Neural cell (in vitro differentiated cells): ENCODE results near the gene USP25. TPM values are rescaled to one million over a fixed set of nuclear protein-coding genes. Genes with fewer than 3 reads are reported as not detected.

Experiments used
- H2AFZ ChIP-seq: fragments of 200-600, 300-800 bp; sonication (generic), shearing (Covaris generic); 2 replicates; pipeline ENCODE4 v1.6.0; 2014; ENCODE audit warnings: low read depth, mild to moderate bottlenecking, antibody characterized with exemption, low read length, moderate library complexity
- H3F3A ChIP-seq: fragments of 200-600 bp; shearing (Covaris generic); 2 replicates; pipeline ENCODE4 v1.6.1; 2016; ENCODE audit warnings: mild to moderate bottlenecking, moderate library complexity, mixed read lengths, antibody characterized with exemption, low read length; ENCODE audit not compliant: insufficient read depth, poor library complexity, severe bottlenecking
- H3K27ac ChIP-seq: fragments of 200-600, 300-800 bp; sonication (generic), shearing (Covaris generic); 2 replicates; pipeline ENCODE4 v1.5.1; 2014; ENCODE audit warnings: mild to moderate bottlenecking, low read length, moderate library complexity
- H3K27me3 ChIP-seq: fragments of 300-800, 200-600 bp; sonication (generic), shearing (Covaris generic); 2 replicates; pipeline ENCODE4 v1.6.0; 2014; ENCODE audit warnings: mild to moderate bottlenecking, low read depth, low read length, moderate library complexity; ENCODE audit not compliant: insufficient read depth
- H3K36me3 ChIP-seq: fragments of 300-800, 200-600 bp; sonication (generic), shearing (Covaris generic); 2 replicates; pipeline ENCODE4 v1.5.1; 2014; ENCODE audit warnings: mild to moderate bottlenecking, antibody characterized with exemption, low read length, moderate library complexity; ENCODE audit not compliant: insufficient read depth
- H3K4me2 ChIP-seq: fragments of 300-800, 200-600 bp; sonication (generic), shearing (Covaris generic); 2 replicates; pipeline ENCODE4 v1.6.0; 2014; ENCODE audit warnings: mild to moderate bottlenecking, low read length
- H3K4me3 ChIP-seq: fragments of 300-800, 200-600 bp; sonication (generic), shearing (Covaris generic); 2 replicates; pipeline ENCODE4 v1.5.1; 2014; ENCODE audit warnings: mild to moderate bottlenecking, low read length, moderate library complexity
- H3K79me2 ChIP-seq: fragments of 200-600 bp; shearing (Covaris generic); replicated peaks from 2 replicates; pipeline ENCODE4 v1.6.0; 2014; ENCODE audit warnings: mild to moderate bottlenecking, low read length, moderate library complexity; ENCODE audit not compliant: insufficient read depth
- H3K9ac ChIP-seq: fragments of 300-800, 200-600 bp; sonication (generic), shearing (Covaris generic); 2 replicates; pipeline ENCODE4 v1.6.1; 2016; ENCODE audit warnings: mild to moderate bottlenecking, low read length, mixed read lengths
- H3K9me2 ChIP-seq: fragments of 200-600 bp; shearing (Covaris generic); 2 replicates; pipeline ENCODE4 v1.6.1; 2016; ENCODE audit warnings: mild to moderate bottlenecking, low read length, mixed read lengths; ENCODE audit not compliant: insufficient read depth
- H3K9me3 ChIP-seq: fragments of 200-600, 300-800 bp; sonication (generic), shearing (Covaris generic); 2 replicates; pipeline ENCODE4 v1.6.1; 2016; ENCODE audit warnings: mild to moderate bottlenecking, mixed run types, low read length, moderate library complexity, mixed read lengths
- H4K20me1 ChIP-seq: fragments of 200-600 bp; shearing (Covaris generic); 2 replicates; pipeline ENCODE4 v1.6.1; 2016; ENCODE audit warnings: mild to moderate bottlenecking, mixed run types; ENCODE audit not compliant: insufficient read depth
- EP300 ChIP-seq: fragments of 450-650 bp; conservative IDR thresholded peaks from 2 replicates; pipeline ENCODE4 v1.6.1; 2014; ENCODE audit warnings: antibody characterized with exemption, mild to moderate bottlenecking, moderate library complexity; ENCODE audit not compliant: poor library complexity, severe bottlenecking
- EZH2 ChIP-seq: fragments of 200-600, 300-800 bp; shearing (Covaris generic), sonication (generic); IDR thresholded peaks from 2 replicates; pipeline ENCODE4 v1.6.1; 2014; ENCODE audit warnings: antibody characterized with exemption, low read length, borderline replicate concordance, mild to moderate bottlenecking; ENCODE audit not compliant: insufficient read depth, poor library complexity, severe bottlenecking
- MXI1 ChIP-seq: fragments of 450-650 bp; conservative IDR thresholded peaks from 2 replicates; pipeline ENCODE4 v1.6.1; 2014; ENCODE audit warnings: antibody characterized with exemption, mild to moderate bottlenecking; ENCODE audit not compliant: poor library complexity, severe bottlenecking
- POLR2AphosphoS5 ChIP-seq: IDR thresholded peaks from 2 replicates; pipeline ENCODE4 v1.6.1; 2012
- RAD21 ChIP-seq: fragments of 450-650 bp; conservative IDR thresholded peaks from 2 replicates; pipeline ENCODE4 v1.6.1; 2014; ENCODE audit warnings: antibody characterized with exemption, mild to moderate bottlenecking, moderate library complexity
- SMC3 ChIP-seq: fragments of 450-650 bp; conservative IDR thresholded peaks from 2 replicates; pipeline ENCODE4 v1.6.1; 2014; ENCODE audit warnings: antibody characterized with exemption, mild to moderate bottlenecking, moderate library complexity; ENCODE audit not compliant: poor library complexity
- TAF1 ChIP-seq: IDR thresholded peaks from 2 replicates; pipeline ENCODE4 v1.6.1; 2012; ENCODE audit warnings: low read depth
- polyA plus RNA-seq: library from polyadenylated mRNA; depleted of rRNA; stranded (reverse); fragments of >200 nt; gene quantifications from 2 replicates; pipeline ENCODE4 v1.2.3, GENCODE V29; 2014
- TF ChIP-seq, protein P1 (sequence below): fragments of 450-650 bp; IDR thresholded peaks from 2 replicates; pipeline ENCODE4 v1.5.1; 2014; ENCODE audit warnings: antibody characterized with exemption, mild to moderate bottlenecking, moderate library complexity; ENCODE audit not compliant: poor library complexity, severe bottlenecking
- TF ChIP-seq, protein P2 (sequence below): IDR thresholded peaks from 2 replicates; pipeline ENCODE4 v1.6.1; 2012; ENCODE audit warnings: borderline replicate concordance

USP25 gene
- polyA plus RNA-seq, 1 donor from 2014 or later, result 19.2 TPM

DNA sequence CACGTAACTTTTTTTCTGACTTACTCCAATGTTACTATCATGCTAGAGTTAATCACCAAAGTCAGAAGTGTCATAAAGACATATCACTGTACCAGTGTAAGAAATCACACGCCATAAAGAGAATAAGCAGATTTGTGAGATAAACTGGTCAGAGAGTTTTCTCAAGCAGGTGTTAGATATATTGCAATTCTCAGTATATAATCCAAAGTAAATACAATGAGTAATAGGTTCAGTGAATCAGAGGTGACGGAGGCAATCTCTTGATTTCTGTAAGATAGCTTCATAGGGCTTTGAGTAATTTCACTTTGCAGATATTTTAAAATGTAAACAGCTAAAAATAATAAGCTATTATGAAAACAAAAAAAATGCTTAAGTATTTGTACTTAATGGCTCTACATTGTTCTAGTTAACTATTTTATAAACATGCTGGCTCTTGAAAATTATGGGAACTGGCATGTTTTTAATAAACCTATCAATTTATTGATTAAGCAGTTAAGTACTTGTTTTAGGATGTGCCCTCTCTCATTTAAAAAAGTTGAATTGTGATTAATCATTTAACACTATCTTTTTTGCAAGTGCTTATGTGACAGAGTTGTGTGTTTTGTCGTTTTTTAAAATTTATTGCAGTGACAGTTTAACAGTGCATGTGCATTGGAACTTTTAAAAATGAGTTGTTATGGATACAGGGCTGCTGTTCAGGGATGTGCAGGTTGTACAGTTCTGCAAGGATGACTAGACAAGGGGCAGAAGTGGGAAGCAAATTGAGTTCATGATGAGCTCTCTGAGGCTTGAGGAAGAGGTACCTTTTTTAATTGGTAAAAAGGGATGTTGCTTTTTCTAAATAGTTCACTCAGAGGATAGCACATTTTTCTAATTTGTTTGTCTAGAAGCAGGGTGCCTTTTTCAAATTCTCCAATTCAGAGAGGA, 119.1 kb downstream of the USP25 start:
- no peaks in the 10 kb centered on the region for H3K79me2 ChIP-seq
- TF ChIP-seq EP300 (no peak), POLR2AphosphoS5 (no peak), RAD21 (no peak)
- TF ChIP-seq, protein P1, sequence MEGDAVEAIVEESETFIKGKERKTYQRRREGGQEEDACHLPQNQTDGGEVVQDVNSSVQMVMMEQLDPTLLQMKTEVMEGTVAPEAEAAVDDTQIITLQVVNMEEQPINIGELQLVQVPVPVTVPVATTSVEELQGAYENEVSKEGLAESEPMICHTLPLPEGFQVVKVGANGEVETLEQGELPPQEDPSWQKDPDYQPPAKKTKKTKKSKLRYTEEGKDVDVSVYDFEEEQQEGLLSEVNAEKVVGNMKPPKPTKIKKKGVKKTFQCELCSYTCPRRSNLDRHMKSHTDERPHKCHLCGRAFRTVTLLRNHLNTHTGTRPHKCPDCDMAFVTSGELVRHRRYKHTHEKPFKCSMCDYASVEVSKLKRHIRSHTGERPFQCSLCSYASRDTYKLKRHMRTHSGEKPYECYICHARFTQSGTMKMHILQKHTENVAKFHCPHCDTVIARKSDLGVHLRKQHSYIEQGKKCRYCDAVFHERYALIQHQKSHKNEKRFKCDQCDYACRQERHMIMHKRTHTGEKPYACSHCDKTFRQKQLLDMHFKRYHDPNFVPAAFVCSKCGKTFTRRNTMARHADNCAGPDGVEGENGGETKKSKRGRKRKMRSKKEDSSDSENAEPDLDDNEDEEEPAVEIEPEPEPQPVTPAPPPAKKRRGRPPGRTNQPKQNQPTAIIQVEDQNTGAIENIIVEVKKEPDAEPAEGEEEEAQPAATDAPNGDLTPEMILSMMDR, result no peak
- H3K9ac ChIP-seq, result no peak overlapping the region
- H3K4me2 ChIP-seq, result no peak overlapping the region
- H3K9me2 ChIP-seq, result no peaks in the 10 kb centered on the region
- H3K9me3 ChIP-seq, result no peaks in the 10 kb centered on the region
- H3K36me3 ChIP-seq, result no peaks in the 10 kb centered on the region
- no peaks in the 10 kb centered on the region for H4K20me1 ChIP-seq
- H3K27me3 ChIP-seq, result no peaks in the 10 kb centered on the region
- H3K27ac ChIP-seq, result no peak overlapping the region
- no peaks in the 10 kb centered on the region for H3F3A ChIP-seq
- no peak overlapping the region for H2AFZ ChIP-seq
- H3K4me3 ChIP-seq, result no peak overlapping the region

DNA sequence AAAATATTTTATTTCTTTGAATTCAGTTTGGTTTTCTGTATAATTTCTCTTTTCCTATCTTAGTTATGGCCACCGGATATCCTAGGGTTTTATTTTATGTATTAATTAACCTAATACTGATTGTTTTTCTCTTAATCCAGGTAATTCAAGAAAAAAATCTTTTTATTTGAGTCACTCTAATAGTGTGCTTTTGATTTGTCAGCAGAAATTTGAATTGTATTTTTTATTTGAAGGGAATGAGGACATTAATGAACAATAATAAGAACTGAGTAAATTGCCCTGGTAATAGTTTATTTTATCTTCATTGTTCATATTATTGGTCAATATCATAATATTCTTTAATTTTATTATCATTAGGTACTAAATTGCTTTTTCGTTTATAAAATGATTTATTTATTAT, 120.1 kb downstream of the USP25 start:
- Histone ChIP-seq H3K27ac (no peak overlapping the region), H2AFZ (no peak overlapping the region), H3K9me2 (no peaks in the 10 kb centered on the region), H4K20me1 (no peaks in the 10 kb centered on the region), H3K9me3 (no peaks in the 10 kb centered on the region), H3K9ac (no peak overlapping the region), H3K4me2 (no peak overlapping the region), H3K4me3 (no peak overlapping the region), H3K79me2 (no peaks in the 10 kb centered on the region), H3K27me3 (no peaks in the 10 kb centered on the region), H3K36me3 (no peaks in the 10 kb centered on the region), H3F3A (no peaks in the 10 kb centered on the region)
- TF ChIP-seq RAD21 (no peak), EZH2 (no peak)

DNA sequence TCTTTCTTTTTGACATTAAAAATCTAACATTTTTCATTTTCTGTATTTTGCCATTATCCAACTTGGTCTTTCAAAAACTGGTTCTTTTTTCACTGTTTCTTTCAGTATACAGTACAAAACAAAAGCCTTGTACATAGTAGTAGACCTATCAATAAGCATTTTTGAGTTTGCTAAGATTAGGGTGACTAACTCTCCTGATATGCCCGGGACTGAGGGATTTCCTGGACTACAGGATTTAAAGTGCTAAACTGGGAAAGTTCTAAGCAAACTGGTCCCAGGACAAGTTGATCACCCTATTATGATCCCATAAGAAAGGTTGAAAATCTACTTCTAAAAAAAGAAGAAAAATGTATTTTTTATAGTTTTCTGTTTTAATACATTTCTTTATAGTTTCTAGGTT, 120.9 kb downstream of the USP25 start:
- Histone ChIP-seq H3K79me2 (no peaks in the 10 kb centered on the region), H4K20me1 (no peaks in the 10 kb centered on the region), H3K4me2 (no peak overlapping the region), H3K4me3 (no peak overlapping the region), H3K9ac (no peak overlapping the region), H3K27ac (no peak overlapping the region), H3F3A (no peaks in the 10 kb centered on the region), H3K9me2 (no peaks in the 10 kb centered on the region), H3K27me3 (no peaks in the 10 kb centered on the region), H3K36me3 (peaks cover 4% of the 10 kb centered on the region), H3K9me3 (no peaks in the 10 kb centered on the region), H2AFZ (no peak overlapping the region)
- TF ChIP-seq SMC3 (no peak), EZH2 (no peak), EP300 (no peak), TAF1 (no peak), MXI1 (no peak), RAD21 (no peak), POLR2AphosphoS5 (no peak)
- TF ChIP-seq, protein P2, sequence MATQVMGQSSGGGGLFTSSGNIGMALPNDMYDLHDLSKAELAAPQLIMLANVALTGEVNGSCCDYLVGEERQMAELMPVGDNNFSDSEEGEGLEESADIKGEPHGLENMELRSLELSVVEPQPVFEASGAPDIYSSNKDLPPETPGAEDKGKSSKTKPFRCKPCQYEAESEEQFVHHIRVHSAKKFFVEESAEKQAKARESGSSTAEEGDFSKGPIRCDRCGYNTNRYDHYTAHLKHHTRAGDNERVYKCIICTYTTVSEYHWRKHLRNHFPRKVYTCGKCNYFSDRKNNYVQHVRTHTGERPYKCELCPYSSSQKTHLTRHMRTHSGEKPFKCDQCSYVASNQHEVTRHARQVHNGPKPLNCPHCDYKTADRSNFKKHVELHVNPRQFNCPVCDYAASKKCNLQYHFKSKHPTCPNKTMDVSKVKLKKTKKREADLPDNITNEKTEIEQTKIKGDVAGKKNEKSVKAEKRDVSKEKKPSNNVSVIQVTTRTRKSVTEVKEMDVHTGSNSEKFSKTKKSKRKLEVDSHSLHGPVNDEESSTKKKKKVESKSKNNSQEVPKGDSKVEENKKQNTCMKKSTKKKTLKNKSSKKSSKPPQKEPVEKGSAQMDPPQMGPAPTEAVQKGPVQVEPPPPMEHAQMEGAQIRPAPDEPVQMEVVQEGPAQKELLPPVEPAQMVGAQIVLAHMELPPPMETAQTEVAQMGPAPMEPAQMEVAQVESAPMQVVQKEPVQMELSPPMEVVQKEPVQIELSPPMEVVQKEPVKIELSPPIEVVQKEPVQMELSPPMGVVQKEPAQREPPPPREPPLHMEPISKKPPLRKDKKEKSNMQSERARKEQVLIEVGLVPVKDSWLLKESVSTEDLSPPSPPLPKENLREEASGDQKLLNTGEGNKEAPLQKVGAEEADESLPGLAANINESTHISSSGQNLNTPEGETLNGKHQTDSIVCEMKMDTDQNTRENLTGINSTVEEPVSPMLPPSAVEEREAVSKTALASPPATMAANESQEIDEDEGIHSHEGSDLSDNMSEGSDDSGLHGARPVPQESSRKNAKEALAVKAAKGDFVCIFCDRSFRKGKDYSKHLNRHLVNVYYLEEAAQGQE, result no peak
- TF ChIP-seq, protein P1, result no peak
